Stimulated activated CD8-positive, alpha-beta memory T cell treated with anti-CD3 and anti-CD28 coated beads, Interleukin-2, amount 100 ng/mL, for 48 hours (primary cell): ENCODE measurements around the gene COL4A2.
A peak's percentile ranks its signal among the peaks of the same experiment; 100 is the strongest.

Source experiments
- DNase-seq, 2 donors: peaks; one replicate each; pipeline ENCODE4 v3.0.0-alpha.2; 2020; ENCODE audit warnings: low read depth in 2 of 2

The COL4A2 gene

DNA sequence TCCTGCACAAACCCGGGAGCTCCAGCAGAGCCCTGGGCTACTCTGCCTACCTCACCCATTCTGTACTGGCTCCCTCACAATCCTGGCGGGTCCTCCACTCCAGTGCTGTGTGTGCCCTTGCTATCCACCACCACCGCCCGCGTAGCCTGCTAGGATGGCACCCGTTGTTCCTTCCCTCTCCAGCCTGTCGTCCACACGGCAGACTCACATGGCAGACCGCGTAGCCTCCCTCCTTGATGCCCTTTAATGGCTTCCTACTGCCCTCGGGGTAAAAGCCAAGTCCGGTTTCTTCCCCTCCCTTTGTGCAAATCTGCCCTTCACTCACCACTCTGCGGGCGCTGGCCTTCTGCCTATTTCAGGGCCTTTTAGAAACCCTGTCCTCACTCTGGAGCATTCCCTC lies 147.9 kb downstream of the COL4A2 start:
- no peak for DNase-seq

DNA sequence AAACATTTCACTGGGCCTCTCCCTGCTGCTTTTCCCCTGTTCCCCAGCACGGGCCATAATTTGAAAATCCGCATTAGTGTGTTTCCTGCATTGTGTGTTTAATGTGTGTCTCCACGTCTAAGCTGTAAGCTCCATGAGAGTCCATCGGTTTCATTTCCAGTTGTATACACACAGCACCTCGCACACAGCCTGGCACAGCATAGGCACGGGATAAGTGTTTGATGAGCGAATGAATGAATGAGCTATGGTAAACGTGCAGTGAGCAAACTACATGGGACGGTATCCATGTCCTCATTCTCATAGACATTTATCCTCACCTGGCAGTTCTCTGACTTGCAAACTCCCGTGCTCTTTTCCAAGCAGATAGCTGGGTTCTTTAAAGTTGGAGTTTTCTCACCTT lies 148.4 kb downstream of the COL4A2 start:
- no peak for DNase-seq

DNA sequence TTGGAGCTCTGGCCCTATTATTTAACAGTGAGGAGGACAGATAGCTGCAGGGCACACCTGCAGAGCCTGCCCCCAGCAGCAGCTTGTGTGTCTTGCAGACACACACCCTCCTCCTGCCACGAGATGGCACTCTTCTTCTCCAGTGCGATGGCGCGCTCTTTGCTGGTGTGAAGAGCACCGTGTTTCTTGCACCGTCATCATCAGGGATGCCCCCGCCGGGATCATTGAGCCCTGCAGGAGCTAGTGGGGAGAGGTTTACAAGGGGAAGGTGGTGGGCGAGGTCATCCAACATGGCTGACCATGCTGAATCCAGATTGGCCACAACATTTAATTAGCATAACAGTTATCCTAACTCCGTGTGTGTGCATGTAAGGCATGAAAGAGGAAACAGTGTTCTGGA lies 148.9 kb downstream of the COL4A2 start:
- peak; percentile 46 to 50 for DNase-seq

DNA sequence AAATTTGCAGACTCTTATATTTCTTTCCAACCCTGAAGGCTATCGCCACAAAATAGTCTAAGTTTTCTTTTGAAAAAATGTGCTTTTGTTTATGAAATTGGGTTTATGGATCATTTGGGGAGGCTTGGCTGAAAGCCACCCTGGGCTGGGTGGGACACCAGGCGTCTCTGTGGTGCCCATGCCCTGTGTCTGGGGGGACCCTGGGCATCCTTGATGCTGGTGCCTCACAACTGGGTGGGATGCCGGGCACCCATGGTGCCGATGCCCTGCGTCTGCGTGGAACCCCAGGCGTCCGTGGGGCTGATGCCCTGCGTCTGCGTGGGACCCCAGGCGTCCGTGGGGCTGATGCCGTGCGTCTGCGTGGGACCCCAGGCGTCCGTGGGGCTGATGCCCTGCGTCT lies 149.5 kb downstream of the COL4A2 start:
- DNase-seq: no peak

DNA sequence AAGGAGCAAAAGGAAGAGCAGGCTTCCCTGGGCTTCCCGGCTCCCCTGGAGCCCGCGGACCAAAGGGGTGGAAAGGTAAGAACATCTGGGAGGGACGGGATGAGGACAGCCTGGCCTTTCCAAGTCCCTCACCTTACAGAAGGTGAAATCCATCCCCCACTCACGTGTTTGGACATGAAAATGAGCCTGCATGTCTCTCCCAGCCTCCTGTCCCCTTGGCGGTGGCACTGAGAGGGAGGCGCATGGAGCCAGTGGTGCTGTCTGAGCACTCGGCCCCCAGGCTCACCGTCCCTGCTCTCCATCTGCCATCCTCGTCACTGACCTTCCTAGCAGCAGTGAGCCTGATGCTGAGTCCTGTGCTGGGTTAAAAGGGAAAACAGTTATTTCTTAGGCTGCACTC lies 150.3 kb downstream of the COL4A2 start:
- no peak for DNase-seq

DNA sequence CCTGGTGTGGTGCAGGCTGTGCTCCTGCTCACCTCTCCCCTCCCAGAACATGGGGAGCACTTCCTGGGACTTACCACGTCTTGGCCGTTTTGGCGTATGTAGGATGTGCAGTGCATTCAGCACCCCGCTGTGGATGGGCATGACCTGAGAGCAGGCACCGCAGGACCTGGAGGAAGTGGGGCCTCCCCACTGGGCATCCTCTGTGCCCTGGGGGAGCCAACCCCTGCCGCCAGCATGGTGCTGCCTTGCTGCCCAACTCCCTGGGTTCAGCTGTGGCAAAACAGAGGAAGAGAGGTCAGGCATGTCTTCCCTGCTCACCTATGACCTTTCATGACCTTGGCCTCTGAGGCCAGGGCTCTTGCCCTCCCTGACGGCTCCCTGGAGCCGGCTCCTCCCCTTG lies 150.9 kb downstream of the COL4A2 start:
- DNase-seq: no peak

DNA sequence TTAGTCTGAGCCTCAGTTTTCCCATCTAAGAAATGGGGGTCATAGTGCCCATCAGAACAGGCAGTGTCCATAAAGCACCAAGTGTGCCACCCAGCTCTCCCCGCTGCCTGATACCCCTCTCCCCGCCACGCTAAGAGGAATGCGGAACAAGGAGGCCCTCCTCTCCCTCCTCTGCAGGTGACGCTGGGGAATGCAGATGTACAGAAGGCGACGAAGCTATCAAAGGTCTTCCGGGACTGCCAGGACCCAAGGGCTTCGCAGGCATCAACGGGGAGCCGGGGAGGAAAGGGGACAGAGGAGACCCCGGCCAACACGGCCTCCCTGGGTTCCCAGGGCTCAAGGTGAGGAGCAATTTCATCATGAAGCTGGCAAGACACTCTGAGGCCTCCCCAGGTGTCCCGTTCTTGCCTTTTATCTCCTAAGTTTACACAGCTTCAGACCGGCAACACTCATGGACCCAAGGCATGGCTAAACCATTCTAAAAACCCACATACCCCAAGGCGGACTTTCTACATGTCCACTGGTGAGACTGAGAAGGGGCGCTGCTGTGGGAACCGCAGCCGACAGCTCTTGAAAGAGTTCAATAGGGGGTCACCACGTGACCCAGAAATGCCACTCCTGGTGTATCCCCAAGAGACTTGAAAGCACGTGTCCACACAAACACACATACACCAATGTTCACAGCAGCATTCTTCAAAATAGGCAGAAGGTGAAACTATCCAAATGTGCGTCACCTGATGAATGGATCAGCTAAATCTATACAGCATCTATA lies 151.7 kb downstream of the COL4A2 start:
- no peak for DNase-seq

DNA sequence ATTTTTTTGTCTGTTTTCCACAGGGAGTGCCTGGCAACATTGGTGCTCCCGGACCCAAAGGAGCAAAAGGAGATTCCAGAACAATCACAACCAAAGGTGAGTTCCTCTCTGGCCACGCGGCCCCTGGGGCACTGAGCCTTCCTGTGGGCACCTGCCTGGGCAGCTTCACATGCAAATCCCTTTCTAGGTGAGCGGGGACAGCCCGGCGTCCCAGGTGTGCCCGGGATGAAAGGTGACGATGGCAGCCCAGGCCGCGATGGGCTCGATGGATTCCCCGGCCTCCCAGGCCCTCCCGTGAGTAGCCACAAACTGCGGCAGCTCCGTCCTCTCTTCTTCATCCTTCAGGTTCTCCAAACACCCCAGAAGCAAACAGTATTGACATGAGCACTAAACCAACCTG lies 155.0 kb downstream of the COL4A2 start:
- no peak for DNase-seq

DNA sequence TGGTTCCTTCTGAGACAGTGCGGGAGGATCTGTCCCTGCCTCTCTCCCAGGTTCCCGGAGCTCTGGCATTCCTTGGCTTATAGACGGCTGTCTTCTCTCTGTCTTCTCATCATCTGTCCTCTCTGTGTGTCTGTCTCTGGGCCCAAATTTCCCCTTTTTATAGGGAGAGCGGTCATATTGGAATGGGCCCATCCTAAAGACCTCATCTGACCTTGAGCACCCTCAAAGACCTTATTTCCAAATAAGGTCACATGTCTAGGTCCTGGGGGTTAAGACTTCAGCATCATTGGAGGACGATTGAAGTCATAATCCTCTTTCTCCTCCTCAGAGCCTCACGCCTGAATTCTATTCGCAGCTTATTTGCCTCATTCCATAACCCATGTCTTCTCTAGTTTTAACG lies 156.1 kb downstream of the COL4A2 start:
- no peak for DNase-seq

DNA sequence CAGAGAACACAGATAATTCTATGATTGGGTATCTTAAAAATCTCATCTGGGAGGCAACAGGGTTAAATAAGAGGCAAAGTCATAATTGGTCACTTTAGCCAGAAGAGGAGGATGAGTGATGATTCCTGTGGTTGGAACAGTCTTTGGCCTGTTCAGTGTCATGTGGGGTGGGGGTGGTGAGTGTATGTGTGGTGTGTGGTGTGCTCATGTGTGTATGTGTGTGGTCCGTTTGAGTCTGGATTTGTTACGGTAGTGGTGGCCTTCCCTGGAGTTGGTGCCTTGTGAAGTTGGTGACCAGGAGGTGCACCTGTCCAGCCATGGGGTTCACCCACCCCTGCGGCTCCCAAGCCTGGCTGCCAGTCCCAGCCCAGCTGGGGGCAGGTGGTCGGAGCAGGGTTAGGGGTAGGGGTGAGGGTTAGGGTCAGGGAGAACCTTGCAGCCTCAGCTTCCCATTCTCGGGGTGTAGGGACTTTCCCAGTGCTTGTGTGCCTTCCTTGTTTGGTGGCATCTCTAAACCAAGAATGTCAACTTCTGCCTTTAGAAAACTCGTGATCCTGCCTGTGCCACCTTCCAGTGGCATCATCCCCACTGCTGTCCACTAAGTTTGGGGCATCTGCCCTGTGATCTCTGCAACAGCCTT lies 156.9 kb downstream of the COL4A2 start:
- DNase-seq: no peak

DNA sequence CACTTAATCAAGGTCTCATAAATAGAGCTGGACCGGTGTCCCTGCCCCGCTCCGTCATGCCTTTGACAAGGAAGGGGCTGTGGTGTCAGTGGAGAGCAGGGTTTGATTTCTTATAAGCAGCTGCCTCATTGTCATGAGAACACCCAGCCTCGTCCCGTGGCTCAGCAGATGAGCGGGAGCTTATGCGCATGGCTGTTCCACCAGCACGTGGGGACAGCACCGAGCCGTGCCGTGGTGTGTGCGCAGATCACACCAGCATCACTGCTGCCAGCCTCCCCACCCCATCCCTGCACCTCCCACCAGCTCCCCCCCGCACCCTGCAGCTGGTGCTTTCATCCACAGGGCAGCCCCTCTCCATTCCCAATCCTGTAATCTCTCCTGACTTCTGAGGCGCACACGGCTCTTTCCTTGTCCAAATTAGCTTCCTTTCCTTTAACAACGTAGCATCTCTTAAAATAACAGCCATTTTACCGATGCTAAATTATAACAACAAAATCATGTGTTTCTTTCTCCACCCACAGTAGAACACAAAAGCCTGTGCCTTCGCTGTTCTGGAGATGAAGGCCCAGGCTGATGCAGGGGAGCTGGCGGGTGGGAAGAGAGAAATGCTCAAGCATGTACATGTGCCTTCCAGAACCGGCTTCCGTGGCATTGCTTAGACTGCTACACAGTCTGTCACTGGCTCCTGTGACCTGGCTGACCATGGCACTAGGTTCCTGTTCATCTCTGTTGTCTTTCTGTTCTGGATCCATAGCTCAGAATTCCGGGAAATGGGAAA lies 157.7 kb downstream of the COL4A2 start:
- DNase-seq: no peak

DNA sequence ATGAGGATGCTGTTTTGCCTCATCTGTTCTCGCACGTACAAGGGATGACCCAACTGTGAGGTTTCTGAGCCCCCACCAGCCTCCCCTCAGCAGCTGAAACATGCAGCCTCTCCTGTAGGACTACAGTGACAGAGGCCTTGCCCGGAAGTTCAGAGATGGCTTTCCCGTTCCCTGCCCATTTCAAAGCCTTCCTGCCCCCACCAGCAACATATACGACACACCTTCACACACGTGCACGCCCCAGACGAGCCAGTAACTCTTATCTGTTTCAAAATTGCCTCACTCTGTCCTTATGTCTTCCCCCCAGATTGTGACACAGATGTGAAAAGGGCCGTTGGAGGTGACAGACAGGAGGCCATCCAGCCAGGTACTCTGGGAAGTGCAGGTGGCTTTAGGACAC lies 158.6 kb downstream of the COL4A2 start:
- DNase-seq: no peak

DNA sequence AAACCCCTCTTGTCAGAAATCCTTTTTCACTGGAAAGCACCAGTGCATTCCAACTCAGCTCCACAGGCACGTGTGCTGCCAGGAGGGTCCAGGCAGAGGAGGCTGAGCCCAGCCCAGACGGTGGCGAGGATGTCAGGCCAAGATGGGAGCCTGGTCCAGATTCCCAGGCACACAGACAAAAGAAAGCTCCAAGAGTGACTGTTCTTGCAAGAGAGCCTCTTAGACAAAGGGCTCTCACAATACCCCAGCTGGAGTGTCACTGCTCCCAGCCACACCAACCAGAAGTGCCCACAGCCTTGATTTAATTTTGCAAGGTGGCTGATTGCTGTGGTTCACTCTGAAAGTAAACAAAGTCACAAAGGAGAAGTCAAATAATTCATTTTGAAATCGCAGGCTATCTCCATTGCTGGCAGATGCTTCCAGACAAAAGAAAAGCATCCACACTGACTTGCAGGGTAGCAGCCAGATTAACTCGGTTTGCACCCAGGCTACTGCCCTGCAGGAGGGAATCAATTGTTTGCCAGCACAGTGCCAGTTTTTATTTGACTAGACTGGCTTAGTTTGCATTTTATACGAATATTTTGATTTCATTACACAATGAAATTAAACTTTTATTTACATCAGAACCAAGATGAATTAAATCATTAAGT lies 159.3 kb downstream of the COL4A2 start:
- no peak for DNase-seq

DNA sequence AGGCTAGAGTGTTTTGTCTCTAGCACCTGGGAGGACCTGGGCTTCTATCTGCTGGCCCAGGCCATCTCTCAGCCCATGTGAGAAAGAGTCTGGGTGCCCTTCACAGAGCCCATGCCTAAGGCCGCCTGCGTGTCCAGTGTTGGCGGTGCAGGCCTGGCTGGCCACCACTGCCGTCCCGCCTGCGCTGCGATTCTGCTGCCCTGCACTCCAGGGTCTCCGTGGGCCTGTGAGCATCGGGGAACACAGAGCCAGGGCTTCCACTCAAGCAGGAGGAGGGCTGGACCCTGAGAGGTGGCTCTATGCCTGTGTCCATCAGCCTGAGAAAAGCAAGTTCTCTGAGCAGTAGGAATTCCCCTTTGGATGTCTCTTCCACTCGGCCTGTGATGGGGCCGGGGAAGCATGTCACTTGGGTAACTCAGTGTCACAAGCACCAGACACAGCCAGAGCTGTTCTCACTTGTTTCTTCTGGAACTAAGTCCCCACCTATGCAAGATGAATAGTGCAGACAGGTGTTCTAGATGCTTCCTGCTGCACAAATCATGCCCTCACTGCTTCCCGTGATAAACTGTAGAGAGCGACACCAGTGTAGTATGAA lies 160.5 kb downstream of the COL4A2 start:
- DNase-seq: no peak

DNA sequence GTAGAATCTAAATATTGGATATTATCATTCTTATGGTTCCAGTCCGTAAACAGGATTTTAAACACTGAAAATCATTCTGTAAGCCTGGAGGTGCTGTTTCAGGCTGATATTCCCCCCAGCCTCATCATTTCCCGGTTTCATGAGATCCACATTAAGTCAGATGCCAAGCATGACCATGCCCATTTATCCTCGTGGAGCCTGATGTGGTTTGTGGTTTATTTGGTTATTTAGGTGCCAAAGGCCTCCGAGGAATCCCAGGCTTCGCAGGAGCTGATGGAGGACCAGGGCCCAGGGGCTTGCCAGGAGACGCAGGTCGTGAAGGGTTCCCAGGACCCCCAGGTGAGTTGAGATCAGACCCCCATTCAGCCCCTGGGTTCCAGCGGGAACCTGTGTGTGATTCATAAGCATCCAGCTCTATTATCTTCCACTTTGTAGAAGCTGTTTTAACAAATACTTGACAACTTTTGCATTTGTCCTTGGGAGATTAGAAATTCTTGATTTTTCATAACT lies 162.0 kb downstream of the COL4A2 start:
- DNase-seq: no peak

DNA sequence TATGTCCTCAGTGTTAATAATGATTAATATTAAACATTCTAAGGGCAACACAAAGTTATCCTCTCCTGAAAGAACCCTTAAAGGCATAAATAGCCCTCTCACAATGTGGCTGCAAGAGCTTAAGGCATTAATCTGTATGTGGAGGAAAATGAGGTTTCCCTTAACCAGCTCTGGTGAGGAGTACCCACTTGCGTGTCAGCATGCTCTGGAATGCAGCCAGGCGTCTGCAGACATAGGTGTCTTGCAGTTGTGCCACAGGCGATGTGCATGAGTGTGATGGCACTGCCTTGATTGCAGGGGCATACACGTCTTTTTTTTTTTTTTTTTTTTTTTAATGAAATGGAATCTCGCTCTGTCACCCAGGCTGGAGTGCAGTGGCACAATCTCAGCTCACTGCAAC lies 162.5 kb downstream of the COL4A2 start:
- no peak for DNase-seq

DNA sequence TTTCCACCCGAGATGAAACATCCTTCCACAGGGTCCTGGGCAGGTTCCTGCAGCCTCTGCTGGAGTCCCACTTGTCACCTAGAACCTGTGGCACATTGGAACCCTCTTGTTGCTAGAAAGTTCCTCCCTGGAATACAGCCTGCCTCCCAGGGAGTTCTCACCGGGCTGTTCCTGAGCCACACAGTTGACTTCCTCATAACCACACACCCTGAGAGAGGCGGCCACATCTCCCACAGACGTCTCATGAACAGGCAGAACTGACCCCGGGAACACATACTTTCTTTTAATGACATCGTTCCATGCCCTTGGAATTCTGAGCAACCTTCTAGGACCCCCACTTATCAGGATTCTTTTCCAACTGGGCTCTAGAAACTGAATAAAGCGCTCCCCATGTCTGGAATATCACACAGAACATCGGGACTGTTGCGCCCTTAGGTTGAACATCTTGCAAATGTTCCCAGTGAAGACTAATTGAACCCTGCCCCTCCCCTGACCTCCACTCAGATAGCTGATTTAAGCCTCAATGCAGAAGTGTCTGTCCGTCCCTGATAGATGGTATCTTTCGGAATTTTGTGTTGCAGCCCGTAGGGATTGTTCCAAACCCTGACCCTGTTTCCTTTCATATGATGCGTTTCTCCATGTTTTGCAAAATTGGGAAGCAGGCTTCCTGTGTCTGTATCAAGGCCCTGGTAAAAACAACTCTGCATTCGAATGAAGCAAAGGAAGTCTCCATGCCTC lies 163.4 kb downstream of the COL4A2 start:
- no peak for DNase-seq

DNA sequence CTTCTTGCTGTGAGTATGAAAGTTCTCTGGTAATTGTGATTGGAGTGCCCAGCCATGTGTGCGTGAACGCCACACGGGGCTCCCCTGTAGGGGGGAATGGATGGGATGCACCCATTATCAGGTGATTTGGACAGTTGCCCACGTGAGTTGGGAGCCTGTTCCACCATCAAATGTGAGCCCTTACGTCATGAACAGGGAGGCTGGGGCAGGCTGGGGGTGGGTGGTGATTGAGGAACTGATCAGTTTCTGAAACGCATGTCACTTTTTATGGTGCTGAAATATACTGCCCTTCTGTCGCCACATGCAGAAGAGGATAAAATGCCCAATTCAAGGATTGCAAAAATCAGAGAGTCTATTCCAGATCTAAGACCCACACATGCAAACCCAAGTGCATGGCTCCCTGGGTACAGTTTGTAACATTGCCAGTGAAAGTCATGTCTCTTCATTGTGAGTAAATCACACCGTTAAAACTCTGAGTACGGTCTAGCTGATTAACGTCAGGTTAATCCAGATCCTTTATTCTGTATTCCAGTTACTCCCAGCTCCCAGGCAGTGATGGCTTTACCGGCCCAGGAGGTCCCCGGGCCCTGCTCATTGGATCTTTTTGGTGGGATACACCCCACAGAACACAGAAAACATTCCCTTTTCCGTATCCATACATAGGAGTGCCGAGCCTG lies 164.2 kb downstream of the COL4A2 start:
- DNase-seq: no peak

DNA sequence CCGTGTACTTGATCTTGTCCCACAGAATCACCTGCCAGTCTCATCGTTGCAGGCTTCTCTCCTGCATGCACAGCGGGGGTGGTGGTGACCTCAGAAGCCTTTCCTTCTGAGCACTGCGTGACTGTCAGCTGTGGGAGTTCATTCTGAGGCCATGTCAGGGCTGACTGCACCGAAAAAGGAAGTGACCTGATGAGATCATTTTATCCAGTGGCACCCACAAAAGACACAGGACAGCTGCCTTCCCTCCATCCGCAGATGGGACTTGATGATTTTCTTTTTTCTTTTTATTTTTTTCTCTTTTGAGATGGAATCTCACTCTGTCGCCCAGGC lies 164.7 kb downstream of the COL4A2 start:
- peak in 1 of 2 donors; percentile 15 for DNase-seq

DNA sequence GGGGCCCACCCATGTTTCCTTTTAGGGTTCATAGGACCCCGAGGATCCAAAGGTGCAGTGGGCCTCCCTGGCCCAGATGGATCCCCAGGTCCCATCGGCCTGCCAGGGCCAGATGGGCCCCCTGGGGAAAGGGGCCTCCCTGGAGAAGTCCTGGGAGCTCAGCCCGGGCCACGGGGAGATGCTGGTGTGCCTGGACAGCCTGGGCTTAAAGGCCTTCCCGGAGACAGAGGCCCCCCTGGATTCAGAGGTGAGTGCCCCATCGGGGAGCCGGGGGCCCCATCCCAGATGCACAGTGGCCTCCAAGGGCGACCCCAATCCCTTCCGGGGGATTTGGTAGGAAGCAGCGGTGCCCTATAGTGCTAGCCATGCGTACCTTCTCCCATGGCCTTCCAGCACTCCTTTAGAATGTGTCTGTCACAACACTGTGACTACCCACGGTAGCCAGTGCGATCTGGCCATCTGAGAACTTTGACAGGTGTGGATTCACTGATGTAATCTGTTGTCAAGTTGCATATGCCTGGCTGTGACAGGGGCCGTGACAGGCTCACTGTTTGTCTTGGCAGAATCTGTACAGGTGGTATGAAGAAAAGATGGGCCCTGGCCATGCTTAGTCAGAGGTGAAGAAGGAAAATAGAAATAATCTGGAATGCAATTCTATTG lies 165.9 kb downstream of the COL4A2 start:
- DNase-seq: no peak
